HFF-Myc (cell line): ENCODE data around the gene C1R.

ENCODE experiments used
- DNase-seq: peaks from one replicate; pipeline ENCODE4 v3.0.0-alpha.2; 2011; ENCODE audit warnings: low read depth; ENCODE audit errors: extremely low read depth
- H3K4me3 ChIP-seq: replicated peaks from 2 replicates; pipeline ENCODE4 v1.5.1; 2011; ENCODE audit warnings: low read depth, mild to moderate bottlenecking, control low read depth, low read length
- CTCF ChIP-seq: IDR thresholded peaks from 2 replicates; pipeline ENCODE4 v1.5.1; 2012; ENCODE audit warnings: mild to moderate bottlenecking, low read depth, low read length, control low read depth; ENCODE audit errors: missing control alignments

C1R gene

GRCh38 chr12:7079826-7080125, 12.5 kb downstream of the C1R start:
- no peak overlapping the region for H3K4me3 ChIP-seq
- DNase-seq = no peak
- TF ChIP-seq CTCF = no peak

- TF ChIP-seq CTCF = no peak
- no peak for DNase-seq
- no peak overlapping the region for H3K4me3 ChIP-seq
Measured at GRCh38 chr12:7078163-7078562, 14.1 kb downstream of the C1R start.

- no peak for DNase-seq
- TF ChIP-seq CTCF = no peak
- H3K4me3 ChIP-seq = no peak overlapping the region
Measured at GRCh38 chr12:7076493-7076892, 15.8 kb downstream of the C1R start.

- no peak for TF ChIP-seq CTCF
- no peak for DNase-seq
- H3K4me3 ChIP-seq = no peak overlapping the region
Measured at GRCh38 chr12:7075939-7076338, 16.3 kb downstream of the C1R start.

- no peak for TF ChIP-seq CTCF
- DNase-seq = no peak
- H3K4me3 ChIP-seq = no peak overlapping the region
Measured at GRCh38 chr12:7075518-7075917, 16.7 kb downstream of the C1R start.

GRCh38 chr12:7073946-7074345, 18.3 kb downstream of the C1R start:
- DNase-seq = no peak
- H3K4me3 ChIP-seq = no peak overlapping the region
- no peak for TF ChIP-seq CTCF

- TF ChIP-seq CTCF = no peak
- no peak overlapping the region for H3K4me3 ChIP-seq
- DNase-seq = no peak
Measured at GRCh38 chr12:7072554-7072953, 19.7 kb downstream of the C1R start.
